Endothelial cell of umbilical vein (primary cell): ENCODE data around the gene ZBTB48. TPM values are rescaled to one million over a fixed set of nuclear protein-coding genes. Genes with fewer than 3 reads are reported as not detected.

ENCODE experiments used
- BruUV-seq: library from RNA; stranded (reverse); fragments of 400-500 nt; replicated peaks from 2 replicates; lab custom pipeline; 2021; lab: Mats Ljungman, UMichigan
- CTCF ChIA-PET: fragments of 300-600, 350-600 bp; sonication (Branson Sonifier 250); formaldehyde crosslinking; loops from one replicate; lab custom pipeline; 2021; ENCODE audit warnings: antibody characterized with exemption, inconsistent platforms; lab: Charles Lee
- POLR2A ChIA-PET: fragments of 300-600, 350-600 bp; sonication (Branson Sonifier 250); formaldehyde crosslinking; loops from one replicate; lab custom pipeline; 2021; ENCODE audit warnings: antibody characterized with exemption, inconsistent platforms; lab: Charles Lee
- DNase-seq: peaks from one replicate; pipeline ENCODE4 v3.0.0-alpha.2; 2011; ENCODE audit warnings: low read depth, low spot score
- FAIRE-seq: peaks from 2 replicates; lab custom pipeline; 2011; peaks lifted over from hg19 to GRCh38; lab: Jason Lieb, UNC
- H2AFZ ChIP-seq: 2 replicates; pipeline ENCODE4 v1.6.0; 2012; ENCODE audit warnings: low read depth, low read length, control low read depth, inconsistent platforms
- H3K27ac ChIP-seq: 2 replicates; pipeline ENCODE4 v1.5.1; 2011; ENCODE audit warnings: low read depth, mild to moderate bottlenecking, control low read depth, low read length, moderate library complexity; ENCODE audit not compliant: insufficient read depth
- H3K27me3 ChIP-seq, 2 experiments: 2 replicates each; pipeline versions ENCODE4 v1.6.0 to v1.6.1; 2011; ENCODE audit warnings: low read length in 2 of 2, mixed read lengths in 1 of 2; ENCODE audit not compliant: control insufficient read depth in 2 of 2, insufficient read depth in 2 of 2
- H3K36me3 ChIP-seq, 2 experiments: 2 replicates in 1 of 2; 3 replicates in 1 of 2; pipeline ENCODE4 v1.5.1; 2011; ENCODE audit warnings: low read length in 2 of 2, mild to moderate bottlenecking in 1 of 2, moderate library complexity in 1 of 2; ENCODE audit not compliant: control insufficient read depth in 2 of 2, insufficient read depth in 2 of 2; ENCODE audit errors: extremely low read depth in 1 of 2
- H3K4me1 ChIP-seq: 3 replicates; pipeline ENCODE4 v1.5.1; 2011; ENCODE audit warnings: mild to moderate bottlenecking, low read length; ENCODE audit not compliant: control insufficient read depth, insufficient read depth; ENCODE audit errors: extremely low read depth
- H3K4me2 ChIP-seq: 2 replicates; pipeline ENCODE4 v1.6.1; 2011; ENCODE audit warnings: low read length, control low read depth, mixed read lengths; ENCODE audit not compliant: insufficient read depth
- H3K4me3 ChIP-seq, 3 experiments: fragments of 200-600 bp in 1 of 3; sonication (generic), shearing (Covaris generic) in 1 of 3; replicated peaks in 1 of 3; 2 replicates each; pipeline ENCODE4 v1.5.1; 2011 to 2016; ENCODE audit warnings: control low read depth in 3 of 3, low read length in 3 of 3, mild to moderate bottlenecking in 2 of 3, inconsistent platforms in 1 of 3, low read depth in 1 of 3, moderate library complexity in 1 of 3; ENCODE audit not compliant: insufficient read depth in 1 of 3
- H3K79me2 ChIP-seq: 2 replicates; pipeline ENCODE4 v1.6.0; 2012; ENCODE audit warnings: low read length, inconsistent platforms; ENCODE audit not compliant: control insufficient read depth, insufficient read depth
- H3K9ac ChIP-seq: replicated peaks from 2 replicates; pipeline ENCODE3; 2011; ENCODE audit warnings: low read length, control low read depth; ENCODE audit not compliant: insufficient read depth; ENCODE audit errors: extremely low read depth
- H3K9me1 ChIP-seq: replicated peaks from 3 replicates; pipeline ENCODE4 v1.6.0; 2011; ENCODE audit warnings: mild to moderate bottlenecking, low read length; ENCODE audit not compliant: control insufficient read depth, insufficient read depth; ENCODE audit errors: extremely low read depth
- H3K9me3 ChIP-seq: replicated peaks from 2 replicates; pipeline ENCODE4 v1.5.1; 2012; ENCODE audit warnings: low read length, inconsistent platforms; ENCODE audit not compliant: control insufficient read depth, insufficient read depth
- H4K20me1 ChIP-seq: replicated peaks from 2 replicates; pipeline ENCODE3; 2011; ENCODE audit warnings: mild to moderate bottlenecking, low read length; ENCODE audit not compliant: control insufficient read depth, insufficient read depth; ENCODE audit errors: extremely low read depth
- CTCF ChIP-seq, 2 donors: IDR thresholded peaks; 1 replicate in 1 of 2; 2 replicates in 1 of 2; pipeline ENCODE4 v1.5.1; 2011; ENCODE audit warnings: low read length in 2 of 2, mild to moderate bottlenecking in 2 of 2, moderate library complexity in 2 of 2, control low read depth in 1 of 2, inconsistent platforms in 1 of 2, low read depth in 1 of 2; ENCODE audit not compliant: insufficient read depth in 1 of 2; ENCODE audit errors: extremely low read depth in 1 of 2
- EZH2 ChIP-seq: IDR thresholded peaks from 2 replicates; pipeline ENCODE4 v1.6.1; 2012; ENCODE audit warnings: borderline replicate concordance, low read depth, mild to moderate bottlenecking, moderate library complexity, low read length, inconsistent platforms; ENCODE audit not compliant: severe bottlenecking
- FOS ChIP-seq: IDR thresholded peaks from 2 replicates; pipeline ENCODE4 v1.6.1; 2011; ENCODE audit warnings: mild to moderate bottlenecking, low read length, moderate library complexity, borderline replicate concordance; ENCODE audit not compliant: insufficient read depth
- GATA2 ChIP-seq: IDR thresholded peaks from 2 replicates; pipeline ENCODE4 v1.7.0; 2011; ENCODE audit warnings: low read depth, mild to moderate bottlenecking, moderate library complexity, mixed read lengths, low read length; ENCODE audit not compliant: insufficient read length, insufficient read depth
- JUN ChIP-seq: IDR thresholded peaks from 2 replicates; pipeline ENCODE4 v1.6.1; 2011; ENCODE audit warnings: borderline replicate concordance, low read depth; ENCODE audit not compliant: insufficient read length, insufficient read depth
- MAX ChIP-seq: IDR thresholded peaks from 2 replicates; pipeline ENCODE4 v1.6.1; 2011; ENCODE audit not compliant: insufficient read depth, insufficient read length
- MYC ChIP-seq: IDR thresholded peaks from one replicate; pipeline ENCODE4 v1.6.1; 2011; ENCODE audit warnings: mild to moderate bottlenecking, low read depth, low read length
- POLR2A ChIP-seq: IDR thresholded peaks from 2 replicates; pipeline ENCODE4 v1.6.1; 2012; ENCODE audit warnings: low read depth, mild to moderate bottlenecking, control low read depth, low read length
- POLR2AphosphoS5 ChIP-seq: IDR thresholded peaks from 2 replicates; pipeline ENCODE4 v1.6.1; 2012; ENCODE audit warnings: low read depth, mild to moderate bottlenecking, control low read depth, low read length, moderate library complexity; ENCODE audit not compliant: insufficient read depth
- dilution Hi-C: fragments of 300-500 bp; cut with MboI; formaldehyde crosslinking; loops from one replicate; pipeline ENCODE4 v1.15.0; 2019; ENCODE audit warnings: low sequenced_read_pairs; ENCODE audit not compliant: extremely low pct_ligation_motif_present
- intact Hi-C: fragments of 100-400 bp; cut with micrococcal nuclease; formaldehyde crosslinking; loops from one replicate; pipeline ENCODE4 v1.10.0; 2022
- polyA plus RNA-seq, 4 experiments: library from polyadenylated mRNA; depleted of rRNA in 3 of 4; stranded (reverse) in 3 of 4; unstranded in 1 of 4; fragments of >200 nt; gene quantifications; 2 replicates each; pipeline versions ENCODE4 v1.2.1 to v1.2.3, GENCODE V29; 2011 to 2012; ENCODE audit warnings: missing spikeins in 1 of 4
- total RNA-seq: library from RNA; stranded (reverse); gene quantifications from 2 replicates; pipeline ENCODE4 v1.2.3, GENCODE V29; 2021

Gene ZBTB48
- total and polyA plus RNA-seq, 2 donors (not counting 3 experiments of a cell fraction or from before 2014, with no cell fraction given) = 20.9 to 25.1 TPM

- Histone ChIP-seq H3K9ac (no peak overlapping the region), H3K4me3 (no peak overlapping the region), H3K9me3 (no peaks in the 10 kb centered on the region), H3K9me1 (no peaks in the 10 kb centered on the region), H4K20me1 (no peaks in the 10 kb centered on the region), H3K27me3 (no peaks in the 10 kb centered on the region), H3K79me2 (peaks cover 58% of the 10 kb centered on the region), H3K27ac (no peak overlapping the region), H3K4me1 (peaks cover 6% of the 10 kb centered on the region), H3K4me2 (no peak overlapping the region), H3K36me3 (peaks cover 6 to 40% of the 10 kb centered on the region in 2 experiments), H2AFZ (no peak overlapping the region)
- intact Hi-C loops = no loop called here
- DNase-seq = no peak
- dilution Hi-C loops = no loop called here
- POLR2A ChIA-PET = no interaction called here
- no peak for FAIRE-seq
- BruUV-seq = no TSS peak
- TF ChIP-seq GATA2 = no peak
- TF ChIP-seq POLR2AphosphoS5 = no peak
- TF ChIP-seq CTCF (IDR thresholded peaks at IDR 0.05; ENCODE audit: extremely low read depth in 1 of 2, insufficient read depth in 1 of 2, low read depth in 1 of 2, low read length in 2 of 2) = no peak
- TF ChIP-seq JUN = no peak
- TF ChIP-seq POLR2A = no peak
- TF ChIP-seq FOS = no peak
- no peak for TF ChIP-seq EZH2
- TF ChIP-seq MYC = no peak
- TF ChIP-seq MAX = no peak
- CTCF ChIA-PET = interaction anchor here (1.4 kb wide), 1 partner anchor 49 kb away, joined by 5 read pairs; no protein-coding TSS in a partner anchor
These were observed 18.0 kb downstream of the ZBTB48 start for GRCh38 chr1:6597777-6598131.
